Keratinocyte (primary cell): ENCODE measurements around the gene DDAH2.

Experiments used
- EZH2 ChIP-seq: IDR thresholded peaks from one replicate; pipeline ENCODE4 v1.6.1; 2012; ENCODE audit warnings: inconsistent platforms, mild to moderate bottlenecking, low read length, moderate library complexity
- TF ChIP-seq, protein P1 (sequence below), 3 experiments: IDR thresholded peaks in 1 of 3; conservative IDR thresholded peaks in 1 of 3; optimal IDR thresholded peaks in 1 of 3; 2 replicates in 2 of 3; 3 replicates in 1 of 3; pipeline versions ENCODE3 to v1.5.1; 2011; ENCODE audit warnings: low read length in 3 of 3, mild to moderate bottlenecking in 3 of 3, moderate library complexity in 2 of 3, control low read depth in 1 of 3, inconsistent platforms in 1 of 3; ENCODE audit not compliant: insufficient read depth in 2 of 3; ENCODE audit errors: extremely low read depth in 1 of 3

GRCh38 chr6:31719001-31719400 lies 10.1 kb downstream of the DDAH2 start:
- TF ChIP-seq, protein P1, sequence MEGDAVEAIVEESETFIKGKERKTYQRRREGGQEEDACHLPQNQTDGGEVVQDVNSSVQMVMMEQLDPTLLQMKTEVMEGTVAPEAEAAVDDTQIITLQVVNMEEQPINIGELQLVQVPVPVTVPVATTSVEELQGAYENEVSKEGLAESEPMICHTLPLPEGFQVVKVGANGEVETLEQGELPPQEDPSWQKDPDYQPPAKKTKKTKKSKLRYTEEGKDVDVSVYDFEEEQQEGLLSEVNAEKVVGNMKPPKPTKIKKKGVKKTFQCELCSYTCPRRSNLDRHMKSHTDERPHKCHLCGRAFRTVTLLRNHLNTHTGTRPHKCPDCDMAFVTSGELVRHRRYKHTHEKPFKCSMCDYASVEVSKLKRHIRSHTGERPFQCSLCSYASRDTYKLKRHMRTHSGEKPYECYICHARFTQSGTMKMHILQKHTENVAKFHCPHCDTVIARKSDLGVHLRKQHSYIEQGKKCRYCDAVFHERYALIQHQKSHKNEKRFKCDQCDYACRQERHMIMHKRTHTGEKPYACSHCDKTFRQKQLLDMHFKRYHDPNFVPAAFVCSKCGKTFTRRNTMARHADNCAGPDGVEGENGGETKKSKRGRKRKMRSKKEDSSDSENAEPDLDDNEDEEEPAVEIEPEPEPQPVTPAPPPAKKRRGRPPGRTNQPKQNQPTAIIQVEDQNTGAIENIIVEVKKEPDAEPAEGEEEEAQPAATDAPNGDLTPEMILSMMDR (optimal IDR thresholded peaks at IDR 0.05 in 1 of 3, IDR thresholded peaks at IDR 0.05 in 1 of 3, conservative IDR thresholded peaks at IDR 0.05 in 1 of 3; ENCODE audit: extremely low read depth in 1 of 3, insufficient read depth in 2 of 3, low read length in 3 of 3) = no peak
- no peak for TF ChIP-seq EZH2
